Subcutaneous adipose tissue (tissue), 4 donors: ENCODE data around the gene FAM110D. TPM values are rescaled to one million over a fixed set of nuclear protein-coding genes. Genes with fewer than 3 reads are reported as not detected.

Experiments used
- CTCF ChIP-seq: fragments of 450-650 bp; IDR thresholded peaks from one replicate; pipeline ENCODE4 v1.5.1; 2016; ENCODE audit warnings: low read depth, mild to moderate bottlenecking, control low read depth, antibody characterized with exemption, moderate library complexity
- total RNA-seq, 4 donors: library from RNA; depleted of rRNA; stranded (reverse); fragments of >200 nt; gene quantifications; one replicate each; pipeline ENCODE4 v1.1.0, GENCODE V29; 2016

FAM110D gene
- total RNA-seq, 4 donors from 2014 or later, result 0.98 to 11.0 (median 5.5) TPM

GRCh38 chr1:26125946-26126320, 32.9 kb upstream of the FAM110D start:
- TF ChIP-seq CTCF, result no peak

GRCh38 chr1:26126321-26127084, 32.4 kb upstream of the FAM110D start:
- TF ChIP-seq CTCF, result no peak

- TF ChIP-seq CTCF, result no peak
Measured at GRCh38 chr1:26127235-26128163, 31.4 kb upstream of the FAM110D start.

- TF ChIP-seq CTCF, result no peak
Measured at GRCh38 chr1:26129778-26130177, 29.1 kb upstream of the FAM110D start.

GRCh38 chr1:26130695-26131094, 28.2 kb upstream of the FAM110D start:
- TF ChIP-seq CTCF, result no peak

GRCh38 chr1:26132128-26132833, 26.6 kb upstream of the FAM110D start:
- TF ChIP-seq CTCF, result no peak

GRCh38 chr1:26132834-26133167, 26.1 kb upstream of the FAM110D start:
- no peak for TF ChIP-seq CTCF
